ENCODE data around the gene ZNF212. TPM values are rescaled to one million over a fixed set of nuclear protein-coding genes. Genes with fewer than 3 reads are reported as not detected.

Gene ZNF212
- total and polyA plus RNA-seq, 9 of the 15 experiments (the other 6 are each of a cell fraction or from before 2014, with no cell fraction given) = 1.8 to 21.4 (median 7.2) TPM

- TF ChIP-seq SMARCA4 (IDR thresholded peaks at IDR 0.05) (0 out of 2 replicates have a peak, but pooled peaks have one; percentile 35), NCOA1 (IDR thresholded peaks at IDR 0.05; ENCODE audit: low read depth) (no peak), NCOA6 (IDR thresholded peaks at IDR 0.05) (no peak), E2F1 (CRISPR knock-in tag; IDR thresholded peaks at IDR 0.05) (peak; percentile 61; the same call in 1 of the 2 replicates), ZNF217 (CRISPR knock-in tag; IDR thresholded peaks at IDR 0.05) (no peak), BDP1 (IDR thresholded peaks at IDR 0.05; ENCODE audit: insufficient read depth, insufficient read length) (no peak), ZNF175 (CRISPR knock-in tag; IDR thresholded peaks at IDR 0.05; ENCODE audit: low read depth) (no peak), NFE2L1 (tag; IDR thresholded peaks at IDR 0.05; ENCODE audit: borderline replicate concordance, low read depth) (no peak), XRCC5 (IDR thresholded peaks at IDR 0.05; ENCODE audit: low read depth, low read length) (peak; percentile 87), L3MBTL2 (IDR thresholded peaks at IDR 0.05) (peak; percentile 75), ZNF398 (CRISPR knock-in tag; IDR thresholded peaks at IDR 0.05) (no peak), HDAC1 (IDR thresholded peaks at IDR 0.05) (peak in 1 of 2 experiments; percentile 97; a peak in 2 of 4 replicates), CEBPB (tag; IDR thresholded peaks at IDR 0.05) (no peak), GTF2B (IDR thresholded peaks at IDR 0.05; ENCODE audit: extremely low read depth, insufficient read length) (no peak), ZSCAN29 (IDR thresholded peaks at IDR 0.05) (no peak; the same call in 1 of the 2 replicates), ZNF655 (CRISPR knock-in tag; IDR thresholded peaks at IDR 0.05) (no peak), MLX (CRISPR knock-in tag; conservative IDR thresholded peaks at IDR 0.05) (0 out of 4 replicates have a peak, but pooled peaks of 1 of the 2 experiments have one; percentile 31), SRSF9 (IDR thresholded peaks at IDR 0.05; ENCODE audit: borderline replicate concordance, low read depth, low read length) (no peak)
Measured at GRCh38 chr7:149195180-149196150, 44.0 kb upstream of the ZNF212 start, which contains the start of gene ZNF282 (continued).

Data from K562 (cell line).